ENCODE measurements around the gene EYS.

The EYS gene

DNA sequence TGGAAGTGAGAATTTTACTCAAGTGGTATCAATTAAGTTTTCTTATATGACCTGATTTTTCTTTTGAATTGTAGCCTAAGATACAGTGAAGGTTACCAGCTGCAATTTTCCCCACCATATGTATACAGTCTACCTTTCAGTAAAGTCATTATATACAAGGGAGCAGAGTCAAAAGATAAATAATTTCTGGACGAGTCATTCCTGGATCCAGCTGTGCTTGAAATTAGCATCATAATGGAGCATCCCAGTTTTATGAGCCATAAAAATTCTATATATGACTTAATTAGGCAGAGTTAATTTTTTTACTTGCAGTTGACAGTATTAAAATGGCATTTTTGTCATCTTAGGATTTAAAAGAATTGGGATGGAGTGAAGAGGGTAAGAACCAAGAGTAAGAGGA, 1063.0 kb downstream of the EYS start:
- no peak overlapping the region for H3K27ac ChIP-seq (ENCODE audit: poor library complexity, severe bottlenecking)
- TF ChIP-seq, protein P1, sequence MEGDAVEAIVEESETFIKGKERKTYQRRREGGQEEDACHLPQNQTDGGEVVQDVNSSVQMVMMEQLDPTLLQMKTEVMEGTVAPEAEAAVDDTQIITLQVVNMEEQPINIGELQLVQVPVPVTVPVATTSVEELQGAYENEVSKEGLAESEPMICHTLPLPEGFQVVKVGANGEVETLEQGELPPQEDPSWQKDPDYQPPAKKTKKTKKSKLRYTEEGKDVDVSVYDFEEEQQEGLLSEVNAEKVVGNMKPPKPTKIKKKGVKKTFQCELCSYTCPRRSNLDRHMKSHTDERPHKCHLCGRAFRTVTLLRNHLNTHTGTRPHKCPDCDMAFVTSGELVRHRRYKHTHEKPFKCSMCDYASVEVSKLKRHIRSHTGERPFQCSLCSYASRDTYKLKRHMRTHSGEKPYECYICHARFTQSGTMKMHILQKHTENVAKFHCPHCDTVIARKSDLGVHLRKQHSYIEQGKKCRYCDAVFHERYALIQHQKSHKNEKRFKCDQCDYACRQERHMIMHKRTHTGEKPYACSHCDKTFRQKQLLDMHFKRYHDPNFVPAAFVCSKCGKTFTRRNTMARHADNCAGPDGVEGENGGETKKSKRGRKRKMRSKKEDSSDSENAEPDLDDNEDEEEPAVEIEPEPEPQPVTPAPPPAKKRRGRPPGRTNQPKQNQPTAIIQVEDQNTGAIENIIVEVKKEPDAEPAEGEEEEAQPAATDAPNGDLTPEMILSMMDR (IDR thresholded peaks at IDR 0.05; ENCODE audit: poor library complexity, severe bottlenecking) = no peak
- no peaks in the 10 kb centered on the region for H3K36me3 ChIP-seq (ENCODE audit: low read depth)
- H3K4me1 ChIP-seq (ENCODE audit: insufficient read depth, poor library complexity, severe bottlenecking) = no peaks in the 10 kb centered on the region
- H3K9me3 ChIP-seq (ENCODE audit: severe bottlenecking) = no peaks in the 10 kb centered on the region
- ATAC-seq (ENCODE audit: low read depth) (no peak), DNase-seq (ENCODE audit: low spot score) (no peak)
- no peak overlapping the region for H3K4me3 ChIP-seq (ENCODE audit: severe bottlenecking)
- H3K27me3 ChIP-seq (ENCODE audit: insufficient read depth, poor library complexity, severe bottlenecking) = no peaks in the 10 kb centered on the region

- ATAC-seq (ENCODE audit: low read depth) = no peak
- H3K9me3 ChIP-seq (ENCODE audit: severe bottlenecking) = no peaks in the 10 kb centered on the region
- no peaks in the 10 kb centered on the region for H3K27me3 ChIP-seq (ENCODE audit: insufficient read depth, poor library complexity, severe bottlenecking)
- no peak overlapping the region for H3K4me3 ChIP-seq (ENCODE audit: severe bottlenecking)
- H3K36me3 ChIP-seq (ENCODE audit: low read depth) = no peaks in the 10 kb centered on the region
- DNase-seq (ENCODE audit: low spot score) = no peak
- H3K27ac ChIP-seq (ENCODE audit: poor library complexity, severe bottlenecking) = no peak overlapping the region
- TF ChIP-seq, protein P1 (IDR thresholded peaks at IDR 0.05; ENCODE audit: poor library complexity, severe bottlenecking) = no peak
- H3K4me1 ChIP-seq (ENCODE audit: insufficient read depth, poor library complexity, severe bottlenecking) = no peaks in the 10 kb centered on the region
Measured at GRCh38 chr6:64630901-64631300, 1076.1 kb downstream of the EYS start.

- DNase-seq (ENCODE audit: low spot score) (no peak), ATAC-seq (ENCODE audit: low read depth) (no peak)
- H3K36me3 ChIP-seq (ENCODE audit: low read depth) = no peaks in the 10 kb centered on the region
- peaks cover 9% of the 10 kb centered on the region for H3K27me3 ChIP-seq (ENCODE audit: insufficient read depth, poor library complexity, severe bottlenecking)
- no peaks in the 10 kb centered on the region for H3K4me1 ChIP-seq (ENCODE audit: insufficient read depth, poor library complexity, severe bottlenecking)
- H3K27ac ChIP-seq (ENCODE audit: poor library complexity, severe bottlenecking) = no peak overlapping the region
- TF ChIP-seq, protein P1 (IDR thresholded peaks at IDR 0.05; ENCODE audit: poor library complexity, severe bottlenecking) = no peak
- H3K4me3 ChIP-seq (ENCODE audit: severe bottlenecking) = no peak overlapping the region
- H3K9me3 ChIP-seq (ENCODE audit: severe bottlenecking) = no peaks in the 10 kb centered on the region
Measured at GRCh38 chr6:64622944-64623343, 1084.1 kb downstream of the EYS start.

DNA sequence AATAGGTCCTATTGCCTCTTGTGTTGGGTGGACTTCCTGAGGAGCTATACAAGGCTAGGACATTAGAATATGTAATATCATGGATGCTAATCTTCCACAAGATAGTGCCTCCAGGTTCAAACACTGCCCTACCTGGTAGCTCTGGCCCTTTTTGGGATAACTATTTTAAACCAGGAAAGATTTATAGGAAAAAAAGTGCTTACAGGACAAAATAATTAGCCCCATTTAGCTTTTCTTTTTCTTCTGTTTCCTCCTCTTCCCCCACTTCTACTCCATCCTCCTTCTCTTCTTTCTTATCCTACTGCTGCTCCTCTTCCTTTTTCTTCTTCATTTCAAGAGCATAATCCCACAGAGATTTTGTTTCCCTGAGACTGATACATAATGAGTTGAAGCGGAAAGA, 1104.0 kb downstream of the EYS start:
- H3K9me3 ChIP-seq (ENCODE audit: severe bottlenecking) = no peaks in the 10 kb centered on the region
- peaks cover 3% of the 10 kb centered on the region for H3K27me3 ChIP-seq (ENCODE audit: insufficient read depth, poor library complexity, severe bottlenecking)
- H3K4me3 ChIP-seq (ENCODE audit: severe bottlenecking) = no peak overlapping the region
- TF ChIP-seq, protein P1 (IDR thresholded peaks at IDR 0.05; ENCODE audit: poor library complexity, severe bottlenecking) = no peak
- no peak for DNase-seq (ENCODE audit: low spot score)
- no peaks in the 10 kb centered on the region for H3K36me3 ChIP-seq (ENCODE audit: low read depth)
- ATAC-seq (ENCODE audit: low read depth) = no peak
- no peaks in the 10 kb centered on the region for H3K4me1 ChIP-seq (ENCODE audit: insufficient read depth, poor library complexity, severe bottlenecking)
- no peak overlapping the region for H3K27ac ChIP-seq (ENCODE audit: poor library complexity, severe bottlenecking)

- no peaks in the 10 kb centered on the region for H3K9me3 ChIP-seq (ENCODE audit: severe bottlenecking)
- DNase-seq (ENCODE audit: low spot score) (no peak), ATAC-seq (ENCODE audit: low read depth) (no peak)
- TF ChIP-seq, protein P1 (IDR thresholded peaks at IDR 0.05; ENCODE audit: poor library complexity, severe bottlenecking) = no peak
- H3K36me3 ChIP-seq (ENCODE audit: low read depth) = no peaks in the 10 kb centered on the region
- no peaks in the 10 kb centered on the region for H3K27me3 ChIP-seq (ENCODE audit: insufficient read depth, poor library complexity, severe bottlenecking)
- no peak overlapping the region for H3K4me3 ChIP-seq (ENCODE audit: severe bottlenecking)
- H3K27ac ChIP-seq (ENCODE audit: poor library complexity, severe bottlenecking) = no peak overlapping the region
- H3K4me1 ChIP-seq (ENCODE audit: insufficient read depth, poor library complexity, severe bottlenecking) = no peaks in the 10 kb centered on the region
Measured at GRCh38 chr6:64591676-64592036, 1115.4 kb downstream of the EYS start.

All from RWPE2 (cell line).